Stimulated activated CD4-positive, alpha-beta T cell treated with anti-CD3 and anti-CD28 coated beads, Interleukin-12 subunit alpha, Interleukin-12 subunit beta, amount 100 ng/mL, for 48 hours (primary cell): Measurements from ENCODE around the gene APP.
"Not testable (repeated sequence)": the region's sequence is repeated elsewhere in the genome, so short reads cannot be mapped to it uniquely, and the experiment has no call there.

Experiments used
- DNase-seq, 3 donors: peaks; one replicate each; pipeline ENCODE4 v3.0.0-alpha.2; 2020; ENCODE audit warnings: low read depth in 2 of 3, low spot score in 1 of 3

Gene APP

GRCh38 chr21:25953659-25954058, 216.9 kb downstream of the APP start:
- no peak for DNase-seq

GRCh38 chr21:25953196-25953595, 217.4 kb downstream of the APP start:
- no peak for DNase-seq

GRCh38 chr21:25952306-25952705, 218.3 kb downstream of the APP start:
- no peak for DNase-seq

GRCh38 chr21:25949701-25950100, 220.9 kb downstream of the APP start:
- DNase-seq, result no peak

GRCh38 chr21:25944672-25945213, 225.8 kb downstream of the APP start:
- no peak for DNase-seq

- DNase-seq, result no peak
These were observed 226.5 kb downstream of the APP start for GRCh38 chr21:25944082-25944481.

- no peak for DNase-seq
These were observed 228.4 kb downstream of the APP start for GRCh38 chr21:25942135-25942534.

- DNase-seq, result no peak
These were observed 231.2 kb downstream of the APP start for GRCh38 chr21:25939396-25939761.

- no peak for DNase-seq
These were observed 231.7 kb downstream of the APP start for GRCh38 chr21:25938658-25939395.

- no peak for DNase-seq
These were observed 233.8 kb downstream of the APP start for GRCh38 chr21:25936776-25937175.

GRCh38 chr21:25934771-25935224, 235.8 kb downstream of the APP start:
- peak in 1 of 3 donors; percentile 1 for DNase-seq

GRCh38 chr21:25934130-25934529, 236.4 kb downstream of the APP start:
- DNase-seq, result no peak

- no peak for DNase-seq
These were observed 238.8 kb downstream of the APP start for GRCh38 chr21:25931765-25932164.

GRCh38 chr21:25929856-25930520, 240.6 kb downstream of the APP start:
- DNase-seq, result no peak

GRCh38 chr21:25927195-25927880, 243.2 kb downstream of the APP start:
- DNase-seq, result no peak

GRCh38 chr21:25925936-25926335, 244.6 kb downstream of the APP start:
- DNase-seq, result no peak

GRCh38 chr21:25925064-25925800, 245.3 kb downstream of the APP start:
- no peak for DNase-seq

GRCh38 chr21:25918152-25918551, 252.4 kb downstream of the APP start:
- DNase-seq, result not testable (repeated sequence)

- DNase-seq, result no peak
These were observed 254.3 kb downstream of the APP start for GRCh38 chr21:25916226-25916625.

- no peak for DNase-seq
These were observed 257.1 kb downstream of the APP start for GRCh38 chr21:25913479-25913878.

- no peak for DNase-seq
These were observed 258.2 kb downstream of the APP start for GRCh38 chr21:25912402-25912746.
